Memory B cell (primary cell): ENCODE results near the gene WWTR1.

Source experiments
- ATAC-seq: fragments of 150-1000 bp; cut with Tn5 transposase; 2 replicates; pipeline ENCODE4 v1.10.0; 2021; ENCODE audit warnings: low read depth, mild to moderate bottlenecking, moderate library complexity
- DNase-seq, 2 donors: peaks; one replicate each; pipeline ENCODE4 v3.0.0; 2022; ENCODE audit warnings: low spot score in 2 of 2
- H3K27ac Mint-ChIP-seq: one replicate; pipeline ENCODE4 v1.8.0; 2022; ENCODE audit warnings: mild to moderate bottlenecking, moderate library complexity, mixed read lengths
- H3K27me3 Mint-ChIP-seq: one replicate; pipeline ENCODE4 v1.8.0; 2022; ENCODE audit warnings: mixed read lengths
- H3K36me3 Mint-ChIP-seq: one replicate; pipeline ENCODE4 v1.8.0; 2022; ENCODE audit warnings: mild to moderate bottlenecking, mixed read lengths
- H3K4me1 Mint-ChIP-seq: one replicate; pipeline ENCODE4 v1.8.0; 2022; ENCODE audit warnings: mixed read lengths
- H3K4me3 Mint-ChIP-seq: one replicate; pipeline ENCODE4 v1.8.0; 2022; ENCODE audit warnings: mild to moderate bottlenecking, moderate library complexity, mixed read lengths
- H3K9me3 Mint-ChIP-seq: one replicate; pipeline ENCODE4 v1.8.0; 2022; ENCODE audit warnings: mixed read lengths

The WWTR1 gene

DNA sequence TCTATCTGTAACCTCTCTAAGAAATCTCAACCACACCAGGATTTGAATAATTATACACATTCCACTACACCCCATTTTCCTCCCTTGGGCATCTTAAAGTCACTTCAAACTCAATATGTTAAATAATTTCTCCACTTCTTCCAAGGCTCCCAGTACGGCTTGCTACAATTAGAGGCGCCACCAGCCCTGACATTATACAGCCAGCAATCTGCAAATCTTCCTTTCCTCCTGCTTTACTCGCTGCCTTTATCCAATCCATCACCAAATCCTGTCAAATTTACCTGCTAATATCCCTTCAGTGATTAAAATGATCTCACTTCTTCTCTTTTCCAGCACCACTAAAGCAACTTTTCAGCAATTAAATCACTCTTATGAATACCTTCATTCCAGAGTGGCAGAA lies 13.9 kb downstream of the WWTR1 start:
- peaks cover 6% of the 10 kb centered on the region for H3K4me1 Mint-ChIP-seq
- no peaks in the 10 kb centered on the region for H3K9me3 Mint-ChIP-seq
- DNase-seq (no peak), ATAC-seq (no peak)
- no peak overlapping the region for H3K4me3 Mint-ChIP-seq
- H3K27me3 Mint-ChIP-seq = peaks cover 1% of the 10 kb centered on the region
- H3K36me3 Mint-ChIP-seq = no peaks in the 10 kb centered on the region
- H3K27ac Mint-ChIP-seq = no peak overlapping the region

DNA sequence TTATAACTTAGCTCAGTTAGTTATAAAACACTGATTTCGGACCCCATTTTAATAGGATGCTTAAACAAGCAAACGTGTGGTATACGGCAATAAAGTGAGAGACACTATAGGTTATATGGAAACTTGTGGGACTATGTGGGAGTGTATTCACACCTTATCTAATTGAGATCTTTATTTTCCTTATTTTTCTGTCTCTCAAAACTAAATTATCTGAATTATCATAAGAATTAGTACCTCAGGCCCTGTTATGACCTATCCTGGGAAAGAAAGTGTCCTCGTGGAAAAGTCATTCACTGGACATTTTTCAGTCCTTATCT lies 14.4 kb downstream of the WWTR1 start:
- DNase-seq (no peak), ATAC-seq (no peak)
- no peak overlapping the region for H3K27ac Mint-ChIP-seq
- no peak overlapping the region for H3K4me3 Mint-ChIP-seq
- H3K27me3 Mint-ChIP-seq = no peaks in the 10 kb centered on the region
- H3K4me1 Mint-ChIP-seq = peaks cover 6% of the 10 kb centered on the region
- H3K36me3 Mint-ChIP-seq = no peaks in the 10 kb centered on the region
- H3K9me3 Mint-ChIP-seq = no peaks in the 10 kb centered on the region

DNA sequence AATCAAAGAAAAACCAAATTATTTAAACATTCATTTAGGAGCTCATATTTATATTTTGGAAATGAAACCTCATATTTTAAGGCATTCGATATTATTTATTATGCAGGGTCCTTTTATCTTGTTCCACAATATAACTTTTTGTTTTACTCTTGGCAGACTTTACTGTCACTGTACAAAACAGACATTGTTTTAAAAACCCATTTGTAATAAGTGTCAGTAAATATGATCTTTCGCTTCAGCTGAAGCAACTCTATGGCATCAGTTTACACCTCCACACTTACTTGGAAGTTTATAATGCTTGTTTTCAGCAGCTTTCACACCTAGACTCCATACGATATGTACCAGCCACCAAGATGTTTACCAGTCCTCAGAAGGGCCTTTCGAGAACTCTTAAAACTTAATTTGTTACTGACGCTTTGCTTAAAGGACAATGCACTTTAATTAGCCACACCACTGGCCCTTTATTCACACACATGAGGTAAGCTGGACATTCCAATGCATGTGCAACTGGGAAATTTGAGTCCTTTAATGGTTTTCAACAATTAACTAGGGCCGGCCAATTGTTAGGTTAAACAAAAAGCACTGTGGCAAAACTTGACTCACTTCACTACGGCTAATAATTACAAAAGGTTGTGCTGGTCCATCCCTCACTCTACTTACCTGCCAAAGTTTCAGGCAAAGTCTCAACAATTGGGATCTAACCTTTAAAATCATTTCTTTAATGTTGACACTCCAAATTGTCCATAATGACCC lies 16.7 kb downstream of the WWTR1 start:
- DNase-seq (no peak), ATAC-seq (no peak)
- H3K36me3 Mint-ChIP-seq = no peaks in the 10 kb centered on the region
- H3K4me1 Mint-ChIP-seq = no peaks in the 10 kb centered on the region
- H3K27me3 Mint-ChIP-seq = peaks cover 3% of the 10 kb centered on the region
- H3K4me3 Mint-ChIP-seq = no peak overlapping the region
- no peak overlapping the region for H3K27ac Mint-ChIP-seq
- no peaks in the 10 kb centered on the region for H3K9me3 Mint-ChIP-seq

DNA sequence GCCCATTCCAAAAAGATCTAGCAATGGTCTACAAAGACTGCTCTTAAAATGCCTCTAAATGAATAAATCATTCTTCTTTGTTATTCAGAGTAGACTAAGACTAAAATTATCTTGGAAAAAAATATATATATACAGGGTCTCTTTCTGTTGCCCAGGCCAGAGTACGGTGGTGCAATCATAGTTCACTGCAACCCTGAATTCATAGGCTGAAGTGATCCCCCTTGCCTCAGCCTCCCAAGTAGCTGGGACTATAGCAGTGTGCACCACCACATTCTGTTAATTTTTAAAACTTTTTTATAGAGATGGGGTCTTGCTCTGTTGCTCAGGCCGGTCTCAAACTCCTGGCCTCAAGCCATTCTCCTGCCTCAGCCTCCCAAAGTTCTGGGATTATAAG lies 18.7 kb downstream of the WWTR1 start:
- Mint-ChIP-seq H3K36me3 (no peaks in the 10 kb centered on the region), H3K9me3 (no peaks in the 10 kb centered on the region), H3K27me3 (peaks cover 6% of the 10 kb centered on the region), H3K27ac (no peak overlapping the region), H3K4me1 (no peaks in the 10 kb centered on the region), H3K4me3 (no peak overlapping the region)
- DNase-seq (no peak), ATAC-seq (no peak)

DNA sequence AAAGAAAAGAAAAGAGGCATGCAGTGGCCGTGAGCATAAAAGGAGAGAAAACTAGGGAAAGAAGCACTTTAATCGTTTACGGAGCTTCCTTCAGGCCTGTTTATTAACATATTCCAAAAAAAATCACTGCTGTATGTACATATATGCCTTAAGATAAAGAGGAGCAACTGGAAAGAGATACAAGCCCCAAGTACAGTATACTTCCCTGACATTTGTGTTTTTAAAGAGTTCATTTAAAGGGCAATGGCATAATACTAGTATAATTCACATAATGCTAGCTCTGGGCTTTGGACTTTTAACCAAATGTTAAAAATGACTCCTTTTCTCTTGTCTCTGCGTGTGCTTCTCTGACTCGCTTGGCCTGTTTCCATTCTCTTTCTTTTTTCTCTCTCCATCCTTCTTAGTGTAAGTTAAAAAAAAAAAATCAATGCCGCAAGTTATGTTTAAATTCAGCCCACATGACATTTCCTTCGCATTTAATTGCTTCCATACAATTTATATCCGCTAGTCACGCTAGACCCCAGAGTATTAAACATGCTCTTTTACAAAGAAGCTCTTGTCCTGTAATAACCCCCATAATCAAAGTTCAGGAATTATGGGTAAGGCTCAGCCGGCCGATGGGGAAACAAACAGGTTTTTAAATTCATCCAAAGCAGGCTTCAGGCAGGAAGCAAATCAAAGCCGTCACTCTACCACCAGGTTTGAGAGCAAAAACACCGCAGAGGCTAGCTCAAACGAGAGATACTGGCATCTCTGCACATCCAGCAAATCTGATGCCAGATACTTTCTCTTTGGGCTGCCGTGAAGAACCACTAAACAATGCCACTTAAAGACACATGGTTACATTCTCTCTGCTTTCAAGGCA lies 19.4 kb downstream of the WWTR1 start:
- Mint-ChIP-seq H3K9me3 (no peaks in the 10 kb centered on the region), H3K36me3 (no peaks in the 10 kb centered on the region), H3K27me3 (peaks cover 11% of the 10 kb centered on the region), H3K4me1 (peaks cover 4% of the 10 kb centered on the region), H3K27ac (no peak overlapping the region), H3K4me3 (no peak overlapping the region)
- no peak for DNase-seq
- ATAC-seq = no peak

DNA sequence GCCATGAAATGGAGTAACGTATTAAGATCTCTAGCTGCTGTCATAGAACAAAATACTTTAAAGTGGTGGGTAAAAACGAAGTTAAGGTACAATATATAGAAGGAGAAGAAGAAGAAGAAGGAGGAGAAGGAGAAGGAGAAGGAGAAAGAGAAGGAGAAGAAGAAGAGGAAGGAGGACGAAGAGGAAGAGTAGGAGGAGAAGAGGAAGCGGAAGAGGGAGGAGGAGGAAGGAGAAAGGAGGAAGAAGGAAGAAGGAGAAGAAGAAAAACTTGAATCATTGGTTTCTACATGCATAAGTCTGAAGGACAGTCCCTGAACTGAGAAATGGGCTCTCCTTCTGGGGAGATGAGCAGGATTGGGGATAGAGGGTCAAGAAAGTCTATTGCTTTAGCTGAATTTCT lies 22.4 kb downstream of the WWTR1 start:
- ATAC-seq = no peak
- DNase-seq = no peak
- Mint-ChIP-seq H3K36me3 (no peaks in the 10 kb centered on the region), H3K27me3 (peaks cover 15% of the 10 kb centered on the region), H3K27ac (no peak overlapping the region), H3K4me1 (peaks cover 4% of the 10 kb centered on the region), H3K9me3 (no peaks in the 10 kb centered on the region), H3K4me3 (no peak overlapping the region)

DNA sequence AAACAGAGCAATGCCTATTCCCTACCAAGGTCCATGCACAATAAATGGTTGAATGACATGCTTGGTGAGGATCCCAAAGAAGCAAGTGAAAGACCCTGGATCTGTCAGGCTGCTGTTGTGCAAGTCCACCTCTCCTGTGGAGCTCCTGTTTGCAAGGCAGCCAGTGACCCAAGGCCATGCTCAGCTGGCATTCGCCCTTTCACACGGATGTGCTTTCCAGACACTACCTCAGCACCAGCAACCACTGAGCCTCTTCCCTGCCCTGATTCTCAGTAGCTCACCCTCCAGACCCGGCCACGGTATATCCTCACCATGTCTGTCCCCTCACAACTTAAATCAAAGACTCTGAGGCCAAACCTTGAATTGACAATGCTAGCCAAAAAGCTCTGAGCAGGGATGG lies 23.3 kb downstream of the WWTR1 start:
- ATAC-seq = no peak
- no peak for DNase-seq
- H3K27ac Mint-ChIP-seq = no peak overlapping the region
- peaks cover 15% of the 10 kb centered on the region for H3K27me3 Mint-ChIP-seq
- no peak overlapping the region for H3K4me3 Mint-ChIP-seq
- no peaks in the 10 kb centered on the region for H3K36me3 Mint-ChIP-seq
- H3K9me3 Mint-ChIP-seq = no peaks in the 10 kb centered on the region
- peaks cover 4% of the 10 kb centered on the region for H3K4me1 Mint-ChIP-seq

DNA sequence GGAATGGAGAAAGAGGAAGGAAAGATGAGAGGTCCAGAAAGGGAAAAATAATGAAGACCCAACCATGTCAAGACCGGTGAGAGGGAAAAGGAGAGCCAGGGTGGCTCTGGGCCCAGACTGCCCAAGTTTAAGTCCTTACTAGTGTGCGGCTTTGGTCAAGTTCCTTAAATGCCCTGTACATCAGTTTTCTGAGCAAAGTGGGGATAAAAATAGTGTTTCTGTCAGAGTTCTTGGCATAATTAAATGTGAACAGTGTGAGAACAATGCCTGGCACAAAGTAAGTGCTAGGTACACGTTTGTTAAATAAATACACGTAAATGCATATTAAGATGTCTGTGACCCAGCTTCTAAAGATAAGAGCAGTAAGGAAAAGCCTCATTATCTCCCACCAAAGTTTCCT lies 23.8 kb downstream of the WWTR1 start:
- H3K27me3 Mint-ChIP-seq = peaks cover 15% of the 10 kb centered on the region
- H3K4me1 Mint-ChIP-seq = peaks cover 4% of the 10 kb centered on the region
- H3K36me3 Mint-ChIP-seq = no peaks in the 10 kb centered on the region
- H3K27ac Mint-ChIP-seq = no peak overlapping the region
- DNase-seq (no peak), ATAC-seq (no peak)
- H3K9me3 Mint-ChIP-seq = no peaks in the 10 kb centered on the region
- no peak overlapping the region for H3K4me3 Mint-ChIP-seq

DNA sequence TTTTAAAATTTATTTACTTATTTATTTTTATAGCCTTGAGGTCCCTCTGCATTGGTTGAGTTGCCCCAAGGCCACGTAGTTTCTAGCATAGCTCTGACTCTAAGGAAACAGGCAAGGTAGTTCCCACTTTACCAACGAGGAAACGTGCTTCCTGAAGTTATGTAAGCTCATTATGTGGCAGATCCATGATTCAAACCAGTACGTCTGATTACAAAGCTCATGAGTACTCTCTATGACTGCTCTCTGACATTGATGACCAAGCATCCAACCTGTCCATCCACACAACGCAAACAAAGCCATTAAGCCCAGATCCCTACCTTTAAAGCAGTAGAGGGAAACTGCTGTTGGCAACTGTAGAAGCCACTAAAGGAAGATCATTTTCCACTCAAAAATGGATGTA lies 25.6 kb downstream of the WWTR1 start:
- Mint-ChIP-seq H3K27ac (no peak overlapping the region), H3K36me3 (no peaks in the 10 kb centered on the region), H3K27me3 (peaks cover 13% of the 10 kb centered on the region), H3K4me3 (no peak overlapping the region), H3K9me3 (no peaks in the 10 kb centered on the region), H3K4me1 (peaks cover 4% of the 10 kb centered on the region)
- DNase-seq = no peak
- no peak for ATAC-seq

DNA sequence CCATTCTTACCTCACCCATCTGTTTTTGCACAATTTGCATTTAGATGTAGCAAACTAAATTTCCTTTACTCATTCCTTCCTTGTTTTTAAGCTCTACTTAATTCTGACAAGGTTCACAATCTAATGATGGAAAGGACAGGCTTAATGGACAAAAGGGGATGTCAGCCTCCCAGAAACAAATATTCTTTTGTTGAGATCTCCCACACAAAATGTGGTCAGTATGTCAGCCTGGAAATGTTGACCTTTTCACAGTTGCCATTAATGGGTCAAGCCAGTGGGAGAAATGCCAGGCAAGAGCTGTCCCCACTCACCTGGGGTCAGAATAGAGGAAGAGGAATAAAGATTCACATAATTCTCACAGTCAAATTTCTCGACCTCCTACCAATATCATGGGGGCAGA lies 27.0 kb downstream of the WWTR1 start:
- Mint-ChIP-seq H3K27ac (no peak overlapping the region), H3K9me3 (no peaks in the 10 kb centered on the region), H3K4me3 (no peak overlapping the region), H3K36me3 (no peaks in the 10 kb centered on the region), H3K4me1 (peaks cover 4% of the 10 kb centered on the region), H3K27me3 (peaks cover 15% of the 10 kb centered on the region)
- ATAC-seq = no peak
- no peak for DNase-seq

DNA sequence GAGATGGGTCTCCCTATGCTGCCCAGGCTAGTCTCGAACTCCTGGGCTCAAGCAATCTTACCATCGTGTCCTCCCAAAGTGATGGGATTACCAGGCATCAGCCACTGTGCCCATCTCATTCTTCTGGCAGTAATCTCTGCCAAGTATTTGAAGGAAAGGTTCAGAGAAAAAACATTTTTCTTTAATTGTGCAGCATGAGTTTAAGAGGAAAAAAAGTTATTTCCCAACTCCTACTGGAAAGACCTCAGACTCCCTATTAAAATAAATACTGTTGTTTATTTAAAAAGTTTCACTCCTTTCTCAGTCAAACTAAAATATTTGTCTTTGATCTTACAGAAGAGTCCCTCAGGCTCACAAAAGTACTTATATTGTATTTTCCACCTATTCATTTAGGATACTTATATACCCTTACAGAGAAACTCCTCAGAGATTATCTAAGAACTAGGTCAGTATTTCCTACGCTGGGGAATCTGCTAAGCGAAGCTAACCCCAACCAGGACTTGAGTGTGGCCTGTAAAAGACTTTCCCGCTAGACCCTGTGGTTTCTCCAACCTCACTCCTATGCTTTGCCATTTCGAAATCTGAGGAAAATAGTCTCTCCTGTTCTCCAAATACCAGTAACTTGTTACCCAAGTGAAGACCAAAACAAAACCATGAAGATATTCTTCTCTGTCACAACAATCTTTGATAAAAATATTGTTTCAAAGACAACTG lies 28.7 kb downstream of the WWTR1 start:
- no peaks in the 10 kb centered on the region for H3K36me3 Mint-ChIP-seq
- ATAC-seq (no peak), DNase-seq (no peak)
- H3K4me1 Mint-ChIP-seq = peaks cover 4% of the 10 kb centered on the region
- no peak overlapping the region for H3K27ac Mint-ChIP-seq
- H3K27me3 Mint-ChIP-seq = peaks cover 14% of the 10 kb centered on the region
- H3K9me3 Mint-ChIP-seq = no peaks in the 10 kb centered on the region
- H3K4me3 Mint-ChIP-seq = no peak overlapping the region

DNA sequence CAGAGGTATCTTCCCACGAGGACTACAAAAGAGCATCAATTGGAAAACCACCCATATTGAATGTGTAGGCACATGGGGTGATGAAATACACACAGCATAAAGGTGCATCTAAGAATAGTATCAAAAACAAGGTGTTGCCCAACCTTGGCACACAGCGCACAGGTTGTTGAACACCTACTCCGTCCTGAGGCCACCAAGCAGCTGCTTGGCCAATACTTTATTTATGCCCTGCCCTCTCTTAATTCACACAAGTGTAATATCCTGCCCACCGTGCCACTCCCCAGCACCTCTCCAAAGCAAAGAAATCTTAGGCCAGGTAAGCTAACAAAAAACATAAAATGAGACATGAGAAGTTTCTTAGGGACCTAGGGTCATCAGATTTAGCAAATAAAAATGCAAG lies 31.2 kb downstream of the WWTR1 start:
- no peak for ATAC-seq
- Mint-ChIP-seq H3K36me3 (no peaks in the 10 kb centered on the region), H3K9me3 (peaks cover 1% of the 10 kb centered on the region), H3K27ac (no peak overlapping the region), H3K4me3 (no peak overlapping the region), H3K27me3 (peaks cover 12% of the 10 kb centered on the region), H3K4me1 (peaks cover 2% of the 10 kb centered on the region)
- DNase-seq = no peak

DNA sequence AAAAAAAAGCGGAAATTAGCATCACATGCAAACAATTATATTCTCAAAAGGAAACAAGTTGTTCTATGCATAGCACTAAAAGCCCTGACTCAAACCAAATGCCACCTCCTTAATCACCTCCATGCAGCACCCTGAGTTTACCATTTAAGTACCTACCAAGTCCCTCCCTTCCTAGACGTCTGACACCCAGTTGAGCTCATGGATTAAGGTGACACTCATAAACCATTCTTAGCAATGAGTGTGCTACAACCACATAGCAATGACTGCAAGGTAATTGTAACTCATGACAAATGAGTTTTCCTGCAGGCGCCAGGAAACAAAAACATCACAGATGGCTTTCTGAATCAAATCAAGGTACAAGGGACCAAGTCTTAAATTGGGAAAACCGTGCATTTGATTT lies 32.0 kb downstream of the WWTR1 start:
- H3K27me3 Mint-ChIP-seq = peaks cover 8% of the 10 kb centered on the region
- no peaks in the 10 kb centered on the region for H3K36me3 Mint-ChIP-seq
- no peak overlapping the region for H3K27ac Mint-ChIP-seq
- H3K4me3 Mint-ChIP-seq = no peak overlapping the region
- peaks cover 2% of the 10 kb centered on the region for H3K4me1 Mint-ChIP-seq
- peaks cover 1% of the 10 kb centered on the region for H3K9me3 Mint-ChIP-seq
- ATAC-seq (no peak), DNase-seq (no peak)

DNA sequence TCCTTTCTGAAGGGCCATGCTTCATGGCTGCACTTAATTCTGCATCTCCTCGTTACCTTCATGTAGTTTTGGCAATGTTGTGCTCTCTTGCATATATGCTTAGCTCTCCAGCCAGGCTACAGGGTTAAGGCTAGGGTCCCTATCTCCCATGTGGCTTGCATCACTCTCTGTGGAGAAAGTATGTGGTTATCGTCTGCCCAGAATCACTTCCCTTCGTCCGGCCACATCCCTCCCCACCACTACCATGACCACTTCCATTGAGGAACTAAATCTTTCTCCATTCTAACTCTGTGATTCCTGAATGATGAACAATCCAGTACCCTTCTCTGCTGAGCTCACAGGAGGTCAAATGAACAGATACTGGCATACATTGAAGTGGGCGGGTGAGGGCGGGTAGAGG lies 34.0 kb downstream of the WWTR1 start:
- ATAC-seq = no peak
- Mint-ChIP-seq H3K4me3 (no peak overlapping the region), H3K4me1 (peaks cover 2% of the 10 kb centered on the region), H3K9me3 (peaks cover 1% of the 10 kb centered on the region), H3K27me3 (peaks cover 8% of the 10 kb centered on the region), H3K36me3 (no peaks in the 10 kb centered on the region), H3K27ac (no peak overlapping the region)
- DNase-seq = no peak
